HG03064 (cell line): ENCODE data around the gene DDX51.

Experiments used
- ATAC-seq: cut with Tn5 transposase; IDR thresholded peaks from one replicate; pipeline ENCODE4 v1.9.1; 2021; ENCODE audit warnings: low read depth; ENCODE audit not compliant: unreplicated experiment

Gene DDX51, protein sequence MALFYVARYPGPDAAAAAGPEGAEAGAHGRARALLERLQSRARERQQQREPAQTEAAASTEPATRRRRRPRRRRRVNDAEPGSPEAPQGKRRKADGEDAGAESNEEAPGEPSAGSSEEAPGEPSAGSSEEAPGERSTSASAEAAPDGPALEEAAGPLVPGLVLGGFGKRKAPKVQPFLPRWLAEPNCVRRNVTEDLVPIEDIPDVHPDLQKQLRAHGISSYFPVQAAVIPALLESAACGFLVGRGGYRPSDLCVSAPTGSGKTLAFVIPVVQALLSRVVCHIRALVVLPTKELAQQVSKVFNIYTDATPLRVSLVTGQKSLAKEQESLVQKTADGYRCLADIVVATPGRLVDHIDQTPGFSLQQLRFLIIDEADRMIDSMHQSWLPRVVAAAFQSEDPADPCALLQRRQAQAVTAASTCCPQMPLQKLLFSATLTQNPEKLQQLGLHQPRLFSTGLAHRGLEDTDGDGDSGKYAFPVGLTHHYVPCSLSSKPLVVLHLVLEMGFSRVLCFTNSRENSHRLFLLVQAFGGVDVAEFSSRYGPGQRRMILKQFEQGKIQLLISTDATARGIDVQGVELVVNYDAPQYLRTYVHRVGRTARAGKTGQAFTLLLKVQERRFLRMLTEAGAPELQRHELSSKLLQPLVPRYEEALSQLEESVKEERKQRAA

GRCh38 chr12:132144115-132144809, at the start of gene DDX51, which contains the start of gene NOC4L:
Gene DDX51, minus strand, starts transcription at chr12:132144319. Its CDS starts 23 bp downstream, at chr12:132144296.
Gene NOC4L, plus strand, starts transcription at chr12:132144457. Its CDS starts 32 bp downstream, at chr12:132144489.
- peak; percentile 78 for ATAC-seq

DNA sequence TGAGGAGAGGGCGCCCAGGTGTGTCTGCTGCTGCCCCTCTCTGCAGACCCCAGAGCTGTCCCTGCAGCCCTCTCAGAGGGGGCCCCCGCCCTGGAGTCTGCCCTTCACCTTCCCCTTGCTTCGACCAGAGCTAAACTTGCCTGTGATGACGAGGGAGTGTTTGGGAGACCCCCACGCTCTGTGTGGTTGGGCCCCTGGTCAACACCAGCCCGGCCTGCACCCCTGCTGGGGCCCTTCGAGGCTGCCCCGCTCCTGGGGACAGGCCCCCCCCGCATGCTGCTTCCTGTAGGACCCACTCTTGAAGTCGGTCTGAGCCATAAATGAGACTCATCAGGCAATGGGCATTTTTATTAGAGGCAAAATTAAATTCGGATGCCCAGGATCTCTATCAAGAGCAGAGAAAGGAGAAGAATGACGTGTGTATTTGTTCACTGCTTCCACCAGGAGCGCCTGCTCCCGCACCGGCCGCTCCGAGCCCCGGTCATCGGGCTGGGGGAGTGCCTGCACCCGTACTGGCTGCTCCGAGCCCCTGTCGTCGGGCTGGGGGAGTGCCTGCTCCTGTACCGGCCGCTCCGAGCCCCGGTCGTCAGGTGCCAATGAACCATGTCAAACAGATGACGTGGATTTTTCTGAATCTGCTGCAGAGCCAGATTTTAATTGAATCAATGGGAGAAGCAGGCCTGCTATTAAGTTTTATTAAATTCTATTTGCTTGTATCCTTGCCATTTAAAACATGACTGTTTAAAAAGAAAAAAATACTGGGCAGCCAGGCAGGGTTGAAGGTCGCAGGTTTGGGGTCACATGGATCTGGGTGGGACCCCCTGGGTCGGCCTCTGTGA, 47.8 kb upstream of the DDX51 start:
- ATAC-seq: no peak

DNA sequence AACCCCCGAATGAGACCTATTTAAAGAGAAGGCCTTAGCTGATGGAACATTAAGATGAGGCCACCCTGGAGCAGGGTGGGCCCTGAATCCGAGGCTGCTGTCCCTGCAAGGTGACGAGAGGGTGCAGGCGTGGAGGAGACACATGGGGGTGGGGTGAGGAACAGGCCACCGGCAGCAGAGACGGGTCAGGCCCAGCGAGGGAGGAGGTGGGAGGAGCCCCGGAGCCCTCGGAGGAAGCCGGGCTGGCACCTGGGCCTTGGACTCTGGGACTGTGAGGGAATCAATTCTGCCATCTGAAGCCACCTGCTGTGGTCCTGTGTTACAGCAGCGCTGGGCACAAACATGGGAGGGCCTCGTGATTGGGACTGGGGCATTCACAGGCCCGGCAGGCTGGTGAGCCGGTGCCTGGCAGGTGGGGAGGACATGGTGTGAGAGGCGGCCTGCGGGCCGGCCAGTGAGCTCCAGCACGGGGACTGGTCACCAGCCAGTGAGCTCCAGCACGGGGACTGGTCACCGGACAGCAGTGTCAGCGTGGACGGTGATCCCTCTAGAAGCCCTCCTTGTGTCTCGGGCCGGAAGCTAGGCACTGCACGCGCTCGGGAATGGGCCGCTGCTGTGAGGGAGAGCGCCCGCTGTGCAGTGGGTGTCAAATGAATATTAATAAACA, 46.8 kb upstream of the DDX51 start:
- ATAC-seq: no peak

DNA sequence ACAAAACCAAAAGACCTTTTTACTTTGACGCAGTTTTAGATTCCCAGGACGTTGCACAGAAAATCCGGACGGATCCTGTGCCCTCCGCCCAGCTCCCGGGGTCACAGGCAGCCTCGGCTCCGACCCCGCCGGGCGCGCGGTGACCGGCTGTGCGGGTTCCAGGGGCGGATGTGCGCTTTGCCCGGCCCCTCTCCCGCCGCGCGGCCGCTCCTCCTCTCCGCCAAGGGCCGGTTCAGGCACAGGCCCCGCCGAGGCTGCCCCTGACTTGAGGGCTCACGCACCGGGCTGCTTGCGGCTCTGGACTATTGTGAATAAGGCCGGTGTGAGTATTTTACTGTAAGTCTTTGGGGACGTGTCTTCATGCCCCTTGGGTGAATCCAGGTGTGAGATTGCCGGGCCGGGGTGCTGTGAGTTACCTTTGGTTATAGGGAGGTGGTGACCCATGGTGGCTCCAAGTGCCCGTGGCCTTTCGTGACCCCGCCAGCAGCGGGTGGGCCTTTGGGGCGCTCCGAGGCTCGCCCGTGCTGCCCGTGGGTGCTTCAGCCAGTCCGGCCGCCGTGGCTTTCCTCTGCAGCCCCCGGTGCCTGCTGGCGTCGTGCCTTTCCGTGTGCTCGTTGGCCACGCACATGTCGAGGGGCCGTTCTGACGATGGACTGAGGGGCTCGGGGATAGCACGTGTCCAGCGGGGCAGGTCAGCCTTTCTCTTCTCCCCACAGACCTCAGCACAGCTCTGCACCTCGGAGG, 46.1 kb upstream of the DDX51 start:
- peak; percentile 15 for ATAC-seq

- ATAC-seq: peak; percentile 80
These were observed 45.4 kb upstream of the DDX51 start for GRCh38 chr12:132189378-132190011.

- no peak for ATAC-seq
These were observed 44.8 kb upstream of the DDX51 start for GRCh38 chr12:132188916-132189325.

DNA sequence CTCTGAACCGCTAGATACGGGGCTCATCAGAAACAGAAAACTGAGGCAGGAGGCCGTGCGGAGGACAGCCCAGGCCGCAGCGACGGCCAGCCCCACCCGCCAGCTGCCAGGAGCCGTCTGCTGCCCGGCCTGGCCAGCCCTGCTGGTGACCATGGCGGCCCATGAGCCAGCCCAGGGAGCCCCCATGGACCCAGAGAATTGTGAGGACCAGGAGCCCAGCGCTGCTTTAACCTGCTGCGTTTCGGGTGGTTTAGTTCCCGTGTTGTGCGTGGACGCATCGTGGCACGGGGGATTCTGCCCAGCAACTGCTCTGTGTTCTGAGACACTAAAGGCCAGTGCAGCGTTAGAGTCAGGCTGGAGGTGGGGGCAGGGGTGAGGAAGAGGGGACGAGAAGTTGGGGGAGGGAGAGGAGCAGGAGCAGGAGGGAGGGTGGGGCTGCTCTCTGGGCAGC, 44.4 kb upstream of the DDX51 start:
- ATAC-seq: no peak

- ATAC-seq: no peak
These were observed 43.7 kb upstream of the DDX51 start for GRCh38 chr12:132187646-132188450.

DNA sequence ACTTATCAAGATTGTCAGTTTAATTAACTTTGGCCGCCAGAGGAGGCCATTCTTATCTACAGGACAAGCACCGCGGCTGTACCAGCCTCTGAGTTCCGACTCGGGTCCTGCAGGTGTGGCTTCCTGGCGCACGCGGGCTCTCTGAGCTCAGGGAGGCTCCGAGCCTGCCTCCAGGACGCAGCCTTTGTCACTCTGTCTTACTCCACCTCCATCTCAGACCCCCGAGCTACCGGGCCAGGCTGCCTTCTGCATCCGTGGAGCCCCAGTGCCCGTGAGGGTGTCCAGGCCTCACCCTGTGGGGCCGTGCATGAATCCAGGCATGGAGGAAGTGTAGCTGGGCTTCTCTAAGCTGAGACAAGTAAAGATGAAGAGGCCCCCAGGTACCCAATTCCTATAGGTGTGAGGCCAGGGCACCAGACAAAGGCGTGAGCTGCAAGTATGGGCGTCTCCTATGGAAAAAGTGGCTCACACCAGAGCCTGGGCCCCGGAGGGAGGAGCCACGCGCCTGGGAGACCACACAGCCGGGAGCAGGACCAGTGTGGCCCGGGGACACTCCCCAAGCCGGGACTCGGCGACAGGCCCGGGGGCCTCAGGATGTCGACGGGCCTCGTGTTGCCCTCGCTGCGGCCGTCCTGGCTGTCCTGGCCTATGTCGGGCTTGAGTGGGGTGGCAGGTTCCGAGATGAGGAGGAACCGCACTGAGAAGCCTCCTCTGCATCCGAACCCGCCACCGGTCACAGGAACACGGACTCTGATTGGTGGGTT, 42.9 kb upstream of the DDX51 start:
- no peak for ATAC-seq

GRCh38 chr12:132186208-132186856, 42.2 kb upstream of the DDX51 start:
- no peak for ATAC-seq

DNA sequence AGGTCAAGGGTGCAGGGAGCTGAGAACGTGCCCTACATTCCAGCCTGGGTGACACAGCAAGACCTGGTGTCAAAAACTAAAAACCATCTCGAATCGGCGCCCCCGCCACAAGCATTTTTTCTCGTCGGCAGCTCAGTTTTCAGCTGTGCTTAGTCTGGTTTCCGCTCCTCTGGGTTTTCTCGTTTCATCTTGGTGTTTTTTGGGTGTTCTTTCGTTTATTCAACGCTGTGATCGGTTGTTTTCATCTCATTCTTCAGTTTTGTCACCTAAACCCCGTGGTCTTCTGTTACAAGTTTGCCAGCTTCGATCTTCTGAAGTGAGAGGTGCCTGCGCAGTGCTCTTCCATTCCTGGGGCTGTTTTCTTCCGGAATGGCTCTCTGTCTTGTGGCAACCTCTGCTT, 41.6 kb upstream of the DDX51 start:
- ATAC-seq: no peak

- no peak for ATAC-seq
These were observed 38.7 kb upstream of the DDX51 start for GRCh38 chr12:132182711-132183365.

DNA sequence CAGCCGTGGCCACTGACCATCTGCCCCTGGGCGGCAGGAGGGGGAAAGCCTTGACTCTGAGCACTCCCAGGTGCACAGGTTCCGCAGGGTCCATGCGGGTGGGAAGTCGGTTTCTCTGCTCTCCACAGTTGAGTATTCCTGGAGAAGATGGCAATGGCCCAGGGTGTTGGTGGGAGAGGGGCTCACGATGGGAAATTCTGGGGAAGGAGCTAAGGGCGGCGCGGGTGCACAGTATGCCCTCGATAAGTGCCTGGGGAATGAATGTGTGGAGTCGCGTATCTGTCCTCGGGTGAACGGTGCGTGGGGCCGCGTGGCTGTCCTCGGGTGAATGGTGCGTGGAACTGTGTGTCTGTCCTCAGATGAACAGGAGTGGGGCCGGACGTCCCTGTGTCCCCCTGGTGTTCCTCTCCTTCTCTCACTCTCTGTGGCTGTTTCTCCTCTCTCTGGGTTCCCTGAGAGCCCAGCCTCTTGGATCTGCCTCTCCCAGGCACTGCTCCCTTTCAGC, 38.1 kb upstream of the DDX51 start:
- no peak for ATAC-seq

DNA sequence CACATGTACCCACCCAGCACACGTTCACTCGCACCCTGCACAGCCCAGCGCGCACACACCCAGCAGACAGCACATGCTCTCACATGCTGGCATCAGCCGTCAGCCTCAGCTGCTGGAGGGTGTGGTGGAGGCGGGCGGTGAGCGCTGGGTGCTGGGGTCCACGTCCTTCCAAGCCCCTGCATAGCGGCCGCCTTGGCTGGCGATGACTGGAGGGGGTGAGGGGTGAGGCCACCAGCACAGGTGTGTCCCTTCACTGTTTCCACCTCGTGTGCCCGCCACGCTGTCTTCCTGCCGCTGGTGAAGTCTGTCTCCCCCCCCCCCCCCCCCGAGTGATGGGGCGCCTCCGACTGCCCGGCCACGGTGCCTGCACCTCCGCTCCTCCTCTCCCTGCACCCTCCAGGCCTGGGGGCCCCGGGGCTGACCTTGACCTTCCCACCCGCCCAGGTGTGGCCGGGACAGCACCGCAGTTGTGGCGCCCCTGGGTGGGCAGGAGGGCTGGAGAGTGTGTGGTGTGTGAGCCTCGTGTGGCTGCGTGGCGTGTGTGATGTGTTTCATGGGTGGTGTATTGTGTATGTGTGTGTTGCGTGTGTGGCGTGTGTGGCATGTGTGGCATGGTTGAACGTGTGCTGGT, 37.6 kb upstream of the DDX51 start:
- no peak for ATAC-seq
